HG02588 (cell line): ENCODE data around the gene MKNK1.

Source experiments
- ATAC-seq: cut with Tn5 transposase; IDR thresholded peaks from one replicate; pipeline ENCODE4 v1.9.1; 2021; ENCODE audit warnings: mild to moderate bottlenecking, moderate library complexity; ENCODE audit not compliant: unreplicated experiment

The MKNK1 gene

DNA sequence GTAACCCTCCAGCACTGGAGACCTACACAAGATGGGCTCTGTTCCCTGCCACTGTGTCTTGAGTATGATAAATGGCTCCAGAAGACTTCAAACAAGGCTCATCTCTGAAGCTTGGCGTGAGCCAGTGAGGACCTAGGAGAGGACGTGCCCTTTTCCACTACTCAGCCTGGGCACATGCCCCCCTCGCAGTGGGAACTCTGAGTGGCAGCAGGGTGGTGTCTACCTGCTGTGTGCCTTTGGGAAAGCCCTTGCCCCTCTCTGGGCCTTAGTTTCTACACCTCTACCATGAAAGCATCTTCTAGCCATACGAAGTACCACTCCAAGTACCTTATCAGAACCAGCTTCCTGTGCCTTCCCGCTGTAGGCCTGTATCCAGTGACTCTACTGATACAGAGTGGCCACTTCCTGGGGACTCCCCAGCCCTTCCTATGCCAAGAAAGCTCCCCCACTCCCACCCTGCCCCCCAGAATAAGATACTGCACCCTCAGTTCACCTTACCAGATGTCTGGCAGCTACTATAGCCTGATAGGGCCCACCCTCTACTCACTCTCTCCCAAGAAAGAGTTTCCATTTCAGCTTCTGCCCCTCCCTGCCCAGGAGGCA lies 15.7 kb upstream of the MKNK1 start:
- ATAC-seq, result no peak

DNA sequence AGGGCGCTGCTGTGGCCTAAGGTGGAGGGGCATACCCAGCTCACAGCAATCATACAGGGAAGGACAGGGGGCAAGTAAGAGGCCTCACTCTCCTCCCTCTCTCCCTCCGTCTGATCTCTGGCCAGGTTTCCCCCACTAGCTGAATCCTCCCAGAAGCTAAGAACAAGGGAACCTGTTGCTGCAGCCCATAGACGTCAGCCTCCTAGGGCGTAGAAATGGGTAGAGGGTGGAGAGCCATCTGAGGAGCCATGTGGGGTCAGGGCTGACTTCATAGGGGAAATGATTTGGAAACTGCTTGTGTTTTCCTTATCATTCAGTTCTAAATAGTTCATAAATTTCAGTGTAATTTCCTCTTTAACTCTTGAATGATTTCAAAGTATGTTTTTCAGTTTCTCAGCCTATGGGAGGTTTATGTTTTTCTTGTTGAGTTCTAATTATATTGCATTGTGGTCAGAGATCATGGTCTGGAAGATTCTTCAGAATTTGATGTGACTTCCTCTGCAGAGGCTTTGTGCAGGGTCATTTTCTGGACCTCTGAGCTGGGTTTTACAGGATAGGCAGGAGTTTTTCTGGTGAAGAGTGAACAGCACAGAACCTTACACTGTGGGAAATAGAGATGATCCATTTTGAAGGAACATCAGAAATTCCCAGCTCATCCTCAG lies 14.8 kb upstream of the MKNK1 start:
- ATAC-seq, result no peak

DNA sequence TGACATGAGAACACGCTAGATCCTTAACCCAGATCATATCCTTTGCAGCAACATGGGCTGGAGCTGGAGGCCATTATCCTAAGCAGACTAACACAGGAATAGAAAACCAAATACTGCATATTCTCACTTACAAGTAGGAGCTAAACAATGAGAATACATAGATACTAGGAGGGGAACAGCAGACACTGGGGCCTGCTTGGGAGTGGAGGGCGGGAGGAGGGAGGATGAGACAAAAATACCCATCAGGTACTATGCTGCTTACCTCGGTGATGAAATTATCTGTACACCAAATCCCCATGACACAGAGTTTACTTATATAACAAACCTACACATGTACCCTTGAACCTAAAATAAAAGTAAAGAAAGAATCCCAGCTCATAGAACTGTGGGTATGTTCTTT lies 13.8 kb upstream of the MKNK1 start:
- ATAC-seq, result no peak

DNA sequence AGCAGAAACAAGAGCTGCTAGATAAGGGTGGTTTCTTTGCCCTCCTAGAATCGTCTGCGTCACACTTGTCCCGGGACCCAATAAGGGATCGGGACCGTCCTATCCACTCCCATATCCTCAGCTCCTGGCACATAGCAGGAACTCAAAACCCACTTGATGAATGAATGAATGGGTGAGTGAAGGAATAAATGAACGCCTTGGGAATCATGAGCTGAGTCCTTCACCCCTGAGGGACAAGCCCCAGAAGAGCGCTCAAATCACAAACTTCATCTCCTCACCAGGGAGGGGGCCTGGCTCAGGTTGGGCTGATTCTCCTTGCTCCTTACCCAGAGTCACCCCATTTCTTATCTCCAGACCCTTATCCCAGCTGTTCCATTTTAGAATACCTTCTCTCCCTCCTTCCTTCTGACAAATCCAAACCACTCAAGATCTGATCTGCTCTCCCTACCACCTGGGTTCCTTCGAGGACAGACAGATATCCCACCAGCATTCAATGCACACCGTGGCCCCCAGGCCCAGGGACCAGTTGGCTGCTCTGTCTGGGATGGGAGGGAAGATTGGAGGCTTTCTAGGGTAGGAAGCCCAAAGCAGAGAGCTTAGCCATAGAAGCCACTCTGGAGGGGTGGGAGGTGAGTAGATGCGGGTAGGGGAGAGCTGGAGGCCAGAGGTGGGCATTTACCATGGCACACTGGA lies 13.2 kb upstream of the MKNK1 start:
- no peak for ATAC-seq

DNA sequence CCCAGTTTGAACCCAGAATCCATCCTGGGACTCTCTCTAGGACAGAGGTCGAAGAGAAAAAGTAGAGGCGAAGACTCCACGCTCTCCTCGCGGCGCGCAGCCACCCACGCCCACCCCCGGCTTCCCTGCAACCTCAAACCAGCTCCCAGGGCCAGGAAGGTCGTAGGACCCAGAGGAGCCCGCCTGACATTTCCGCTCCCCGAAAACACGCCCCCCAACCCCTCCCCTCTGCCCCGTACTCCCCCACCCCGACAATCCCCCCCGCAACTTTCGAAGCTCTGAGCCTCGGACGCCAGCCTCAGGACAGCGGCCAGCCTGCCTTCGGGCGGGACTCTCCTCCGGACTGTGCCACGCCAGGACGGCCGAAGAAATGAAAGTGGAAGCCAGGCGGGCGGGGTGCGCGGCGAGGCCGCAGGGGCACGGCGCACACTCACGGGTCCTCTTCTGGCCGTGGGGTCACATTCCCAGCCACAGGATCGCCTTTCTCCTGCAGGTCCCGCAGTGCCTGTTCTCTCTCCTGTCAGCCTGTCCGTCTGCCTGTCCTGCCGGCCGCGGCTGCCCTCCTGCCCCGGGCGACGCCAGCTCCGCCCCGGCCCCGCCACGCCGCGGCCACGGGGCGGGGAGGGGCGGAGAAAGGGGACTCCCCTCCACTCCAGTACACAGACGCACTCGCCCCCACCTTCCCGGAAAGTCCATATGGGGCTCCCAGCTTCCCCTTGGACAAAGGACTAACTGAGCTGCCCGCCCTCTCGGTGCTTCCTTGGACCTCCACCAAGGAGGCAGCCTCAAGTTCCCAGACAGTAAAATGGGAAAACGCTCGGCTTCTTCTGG lies 12.4 kb upstream of the MKNK1 start, which contains the start of gene MOB3C:
MOB3C (minus strand) TSS at position 535 of the 831 bp plus-strand sequence. CDS start 3,490 bp downstream, outside the sequence.
- peak; percentile 60 for ATAC-seq

DNA sequence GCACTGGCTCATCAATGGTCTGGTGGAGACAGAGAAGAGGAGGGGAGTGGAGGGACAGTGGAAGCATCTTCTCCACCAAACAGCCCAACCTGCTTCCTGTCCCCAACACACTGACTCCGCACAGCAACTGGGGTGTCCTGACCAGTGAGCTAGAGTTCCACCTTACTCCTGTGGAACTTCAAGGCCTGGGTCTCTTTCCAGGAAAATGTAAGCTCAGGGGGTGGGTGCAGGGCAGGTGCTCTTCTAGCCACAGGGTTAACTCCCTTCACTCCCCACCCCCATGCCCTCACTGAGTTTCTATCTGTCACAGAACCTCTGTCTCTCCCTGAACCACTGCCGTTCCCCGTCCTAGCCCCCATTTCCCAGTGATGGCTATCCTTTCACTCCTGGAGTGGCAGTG lies 11.7 kb upstream of the MKNK1 start:
- ATAC-seq, result peak; percentile 3

DNA sequence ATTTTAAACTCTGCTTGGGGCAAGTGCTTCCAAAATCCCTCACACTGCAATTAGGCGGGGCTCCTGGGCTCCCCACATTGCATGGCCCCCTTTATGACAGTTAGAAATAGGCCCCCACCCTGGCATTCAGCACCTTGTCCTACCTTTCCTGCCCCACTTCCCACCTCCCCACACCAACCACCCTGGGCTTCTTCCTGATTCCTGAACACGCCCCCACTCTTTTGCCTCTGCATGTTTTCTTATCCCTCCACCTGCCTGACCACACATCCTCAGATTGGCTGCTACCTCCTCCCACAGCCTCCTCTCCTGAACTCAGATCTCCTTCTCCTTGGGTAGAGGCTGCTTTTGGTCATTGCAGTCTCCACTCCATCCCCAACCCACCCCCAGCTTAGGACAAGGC lies 11.0 kb upstream of the MKNK1 start:
- ATAC-seq, result no peak

DNA sequence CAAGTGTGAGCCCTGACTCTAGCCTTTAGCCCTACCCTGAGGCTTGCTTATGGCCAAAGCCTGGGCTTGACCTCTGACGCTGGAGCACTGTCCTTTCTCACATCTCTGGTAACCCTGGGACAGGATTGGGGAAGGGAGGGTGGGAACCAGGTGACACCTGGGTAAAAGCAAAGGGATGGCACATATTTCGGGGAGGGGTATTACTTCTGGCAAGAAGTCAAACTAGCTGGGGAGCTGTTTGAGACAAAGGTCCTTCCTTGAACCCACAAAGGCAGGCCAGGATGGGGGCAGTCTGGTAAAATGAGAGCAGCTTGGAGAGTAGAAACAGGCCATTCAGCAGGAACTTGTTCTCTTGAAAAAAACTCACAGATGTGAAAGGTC lies 10.5 kb upstream of the MKNK1 start:
- no peak for ATAC-seq

DNA sequence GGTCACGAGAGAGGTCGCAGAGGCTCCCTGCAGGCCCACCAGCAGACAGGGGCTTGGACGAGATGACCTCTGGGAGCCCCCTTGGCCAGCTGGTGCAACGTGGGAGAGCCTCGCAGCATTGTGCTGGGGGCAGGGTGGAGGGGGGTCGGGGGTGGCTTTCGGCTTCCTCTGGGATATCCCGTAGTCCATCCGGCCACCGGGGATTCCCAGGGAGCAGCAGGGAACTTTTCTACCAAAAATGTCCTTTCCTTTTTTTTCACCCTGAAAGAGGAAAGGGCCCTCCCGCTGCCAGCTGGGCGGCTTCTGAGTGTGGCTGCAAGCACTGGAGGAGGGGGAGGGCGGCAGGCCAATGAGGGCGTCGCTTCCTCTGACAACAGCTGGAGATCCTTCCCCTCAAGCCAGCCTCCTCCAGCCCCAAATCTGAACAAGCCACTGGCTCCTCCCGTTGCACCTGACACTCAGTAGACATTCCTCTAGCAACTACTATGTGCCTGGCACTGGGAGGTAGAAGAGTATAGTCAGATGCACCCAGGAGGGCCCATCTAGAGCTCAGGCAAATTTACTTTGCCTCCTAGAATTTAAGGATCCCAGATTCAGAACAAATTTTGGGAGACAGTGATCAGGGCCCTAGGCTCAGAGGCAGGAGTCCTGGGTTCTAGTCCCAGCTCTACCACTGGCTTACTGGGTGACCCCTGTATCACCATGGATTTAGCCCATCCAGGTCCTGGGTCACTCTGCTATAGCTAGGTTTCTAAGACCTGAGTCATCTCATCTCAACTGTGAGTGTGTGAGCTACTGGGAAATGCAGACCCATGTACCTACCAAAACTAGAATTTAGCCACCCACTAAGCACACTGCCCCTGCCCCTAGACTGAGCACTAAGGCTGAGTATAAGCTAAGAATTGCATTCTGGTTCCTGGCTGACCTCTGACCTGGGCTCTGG lies 9.9 kb upstream of the MKNK1 start:
- ATAC-seq, result peak; percentile 50

DNA sequence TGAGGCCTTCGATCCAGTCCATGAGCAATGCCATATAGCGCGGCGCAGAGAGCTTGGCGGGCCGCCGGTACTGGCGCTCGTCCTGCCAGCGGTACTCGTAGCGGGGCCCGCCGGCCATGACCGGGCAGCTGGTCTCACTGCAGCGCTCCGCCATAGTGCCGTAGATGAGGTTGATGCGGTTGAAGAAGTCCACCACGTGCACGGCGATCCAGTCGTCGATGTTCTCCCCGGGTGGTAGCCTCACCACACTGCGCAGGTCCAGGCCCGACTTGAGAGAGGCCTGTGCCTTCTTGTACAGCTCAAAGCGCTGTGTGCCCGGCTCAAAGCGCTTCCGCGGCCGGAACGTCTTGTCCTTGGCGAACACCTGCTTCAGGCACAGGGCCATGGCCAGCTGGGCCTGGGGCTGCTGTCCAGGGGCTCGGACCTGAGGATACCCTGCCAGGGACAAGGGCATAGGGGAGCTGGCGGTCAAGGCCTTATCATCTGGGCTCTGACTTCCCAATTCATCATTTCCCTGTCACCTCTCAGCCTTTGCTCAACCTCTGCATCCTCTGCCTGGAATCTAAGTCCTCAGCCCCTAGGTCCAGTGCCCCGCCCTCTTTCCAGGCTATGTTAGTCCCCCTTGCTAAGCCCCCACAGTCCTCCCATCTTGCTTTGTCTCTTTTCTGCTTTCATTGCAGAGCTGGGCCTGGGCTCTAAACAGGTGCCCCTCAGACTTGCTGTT lies 9.0 kb upstream of the MKNK1 start:
- ATAC-seq, result no peak

DNA sequence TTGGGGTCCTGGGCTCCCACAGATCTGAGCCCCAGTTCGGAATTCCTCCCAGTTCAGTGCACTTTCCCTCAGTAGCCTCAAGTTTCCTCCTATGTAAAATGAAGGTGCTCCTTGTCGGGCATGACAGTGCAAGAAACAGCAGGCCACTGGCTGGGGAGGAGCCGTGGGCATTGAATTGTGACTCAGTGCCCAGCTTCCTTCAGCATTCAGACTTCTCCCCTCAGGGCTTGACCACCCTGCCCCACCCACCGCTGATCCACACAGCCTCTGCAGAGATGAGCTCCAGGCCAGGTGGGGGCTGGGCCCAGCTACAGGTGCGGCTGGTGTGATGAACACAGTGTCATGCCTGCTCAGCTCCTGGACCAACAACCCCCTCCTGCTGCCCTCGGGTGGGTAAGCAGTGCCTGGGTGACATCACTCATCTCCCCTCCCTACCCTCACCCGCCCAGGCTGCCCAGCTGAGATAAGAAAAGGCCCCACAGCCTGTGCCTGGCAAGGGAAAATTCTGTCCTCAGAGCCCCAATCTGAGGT lies 7.7 kb upstream of the MKNK1 start:
- no peak for ATAC-seq

DNA sequence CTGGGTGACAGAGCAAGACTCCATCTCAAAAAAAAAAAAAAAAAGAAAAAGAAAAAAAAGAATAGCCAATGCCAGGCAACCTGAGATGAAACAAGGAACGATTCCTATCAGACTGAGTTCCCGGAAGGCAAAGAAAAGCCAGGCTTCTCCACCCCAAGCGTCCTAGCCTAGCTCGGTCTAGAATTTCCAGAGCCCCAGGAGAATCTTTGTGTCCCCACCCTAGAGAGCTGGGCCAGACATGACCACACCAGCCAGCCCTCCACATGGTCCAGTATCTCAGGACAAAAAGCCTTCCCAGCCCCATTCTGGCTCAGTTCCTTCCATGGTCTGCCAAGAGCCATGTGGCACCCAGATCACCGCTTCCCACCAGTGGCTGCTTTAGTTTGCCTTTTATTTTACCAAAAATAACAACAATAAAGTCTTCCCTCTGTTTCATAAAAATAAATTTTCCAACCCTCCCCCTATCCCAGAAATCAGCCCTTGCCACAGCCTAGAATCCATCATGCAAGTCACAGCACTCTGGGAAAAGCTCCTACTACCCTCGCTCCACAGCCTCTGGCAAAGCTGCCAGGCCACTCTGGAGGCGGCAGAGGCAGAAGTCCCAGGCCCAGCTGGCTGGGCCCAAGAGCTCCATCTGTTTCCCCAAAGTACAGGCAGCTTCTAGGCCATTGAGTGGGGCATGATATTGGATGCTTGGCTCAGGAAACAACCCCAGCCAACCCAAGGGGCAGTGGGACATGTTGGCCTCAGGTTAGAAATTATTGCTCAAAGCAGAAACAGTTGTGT lies 3.5 kb upstream of the MKNK1 start:
- ATAC-seq, result no peak

DNA sequence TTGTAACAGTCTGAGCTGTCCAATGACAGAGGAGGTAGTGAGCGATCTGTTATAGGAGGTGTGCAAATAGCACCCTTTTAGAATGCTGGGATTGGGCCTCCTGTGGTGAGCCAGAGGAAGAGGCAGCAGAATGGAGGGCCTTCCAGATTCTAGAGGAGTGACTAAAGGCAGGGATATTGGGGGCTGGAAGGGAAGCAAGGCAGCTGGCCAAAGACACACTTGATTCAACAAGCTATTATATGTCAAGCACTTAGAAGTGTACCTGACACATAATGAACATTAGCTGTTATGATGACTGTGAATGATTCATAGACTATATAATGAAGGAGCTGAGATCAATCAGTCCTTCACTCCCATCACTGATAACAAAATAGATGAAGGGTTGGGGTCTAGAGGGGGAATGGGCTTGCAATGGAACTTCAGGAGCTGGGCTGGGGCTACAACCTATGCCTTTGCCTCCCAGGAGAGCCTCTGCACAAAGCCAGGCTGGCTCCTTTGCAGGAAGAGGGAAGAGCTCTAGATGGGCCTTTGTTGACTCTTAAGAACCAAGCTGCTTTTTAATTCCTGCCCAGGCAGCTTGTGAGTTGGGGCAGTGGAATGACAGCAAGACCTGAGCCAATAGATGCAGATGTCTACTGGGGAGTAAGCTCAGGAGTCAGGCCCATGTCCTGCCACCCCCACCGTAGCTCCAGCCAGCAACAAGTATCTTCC lies 2.3 kb upstream of the MKNK1 start:
- ATAC-seq, result no peak

DNA sequence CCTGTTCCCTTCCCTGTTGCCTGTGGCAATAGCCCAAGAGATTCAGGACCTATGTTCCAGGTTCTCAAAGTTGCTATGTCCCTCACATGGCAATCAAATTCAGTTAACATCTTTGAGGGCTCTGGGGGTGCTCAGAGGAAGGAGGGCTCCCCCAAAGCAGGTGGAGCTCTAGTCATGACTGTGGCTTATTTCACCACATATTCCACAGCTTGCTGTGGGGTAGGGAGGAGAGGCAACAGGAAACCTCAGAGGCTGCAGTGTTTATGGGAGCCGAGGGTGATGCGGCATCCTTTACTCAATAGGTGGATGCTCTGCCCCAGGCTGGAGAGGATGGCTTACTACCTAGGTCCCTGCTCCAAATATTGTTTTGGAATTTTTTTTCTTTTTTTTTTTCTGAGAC lies 1.2 kb upstream of the MKNK1 start:
- no peak for ATAC-seq

DNA sequence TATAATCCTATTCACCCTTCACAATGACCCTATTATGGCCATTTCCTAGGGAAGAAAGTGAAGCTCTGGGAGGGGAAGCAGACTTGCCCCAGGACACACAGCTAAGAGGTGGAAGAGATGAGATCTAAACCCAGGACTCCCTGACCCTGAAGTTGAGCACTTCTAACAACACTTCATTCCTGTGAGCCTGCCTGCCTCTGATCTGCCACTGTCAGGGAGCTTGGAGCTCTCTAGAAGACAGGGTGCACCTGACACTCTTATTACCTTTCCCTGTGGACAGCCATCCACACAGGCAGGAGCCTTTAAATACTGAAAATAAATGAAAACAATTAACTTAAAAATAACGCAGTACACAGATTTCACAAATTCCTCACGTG lies 599 bp downstream of the MKNK1 start:
- ATAC-seq, result no peak

DNA sequence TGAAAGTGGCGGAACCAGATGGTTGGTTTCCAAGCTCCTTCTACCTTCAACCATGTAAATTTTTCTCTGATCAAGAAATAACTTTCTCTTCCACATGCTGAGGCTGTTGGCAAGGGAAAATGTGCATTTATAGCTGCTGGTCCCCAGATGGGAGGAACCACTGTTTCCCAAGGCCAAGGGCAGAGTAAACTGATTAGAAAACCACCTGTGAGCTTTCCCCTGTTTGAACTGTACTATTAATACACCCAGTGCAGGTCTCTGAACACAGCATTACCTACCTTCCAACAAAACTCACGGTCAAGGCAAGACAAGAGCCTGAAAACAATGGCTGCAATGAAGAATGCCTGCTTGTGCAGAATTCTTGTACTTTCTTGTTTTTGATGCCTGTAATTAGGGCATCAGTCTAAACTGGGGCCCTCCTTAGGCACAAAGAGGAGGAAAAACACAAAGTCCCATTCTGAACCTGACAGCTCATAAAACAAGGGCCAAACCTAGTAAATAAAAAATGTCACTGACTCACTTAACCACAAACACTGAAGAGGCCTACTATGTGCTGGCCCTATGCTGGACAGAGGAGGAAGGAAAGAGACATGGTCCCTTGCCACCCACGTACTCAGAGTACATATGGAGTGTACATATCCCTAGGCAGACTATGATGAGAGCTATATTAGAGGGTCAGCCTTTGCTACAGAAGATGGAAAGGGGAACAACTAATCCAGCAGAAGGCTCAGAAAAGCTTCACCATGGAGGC lies 2.6 kb downstream of the MKNK1 start:
- no peak for ATAC-seq
